Activated CD8-positive, alpha-beta memory T cell treated with anti-CD3 and anti-CD28 coated beads, Interleukin-2, amount 50 U/mL, for 1 hour (primary cell): ENCODE measurements around the gene WWOX.
"Not testable (repeated sequence)": the region's sequence is repeated elsewhere in the genome, so short reads cannot be mapped to it uniquely, and the experiment has no call there.

ENCODE experiments used
- DNase-seq: peaks from one replicate; pipeline ENCODE4 v3.0.0-alpha.2; 2020; ENCODE audit errors: extremely low read depth

The WWOX gene

DNA sequence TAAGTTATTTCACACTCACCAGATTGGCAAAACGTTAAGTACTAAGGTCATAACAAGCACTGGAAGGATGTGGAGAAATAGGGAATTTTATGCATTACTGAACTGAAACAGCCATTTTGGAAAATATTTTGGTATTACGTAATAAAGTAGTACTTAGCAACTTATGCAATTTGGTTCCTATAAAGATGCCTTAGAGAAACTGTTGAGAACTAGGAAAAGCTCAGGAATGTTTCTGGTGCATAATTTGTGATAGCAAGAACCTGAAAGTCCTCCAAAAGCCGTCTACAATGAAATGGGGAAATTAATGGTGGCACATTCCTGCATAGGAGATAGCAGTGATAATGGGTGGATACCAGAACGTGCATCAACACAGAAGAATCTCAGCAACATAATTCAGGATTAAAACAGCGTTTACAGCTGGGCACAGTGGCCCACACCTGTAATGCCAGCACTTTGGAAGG is 472.5 kb downstream of the WWOX start:
- DNase-seq = no peak

DNA sequence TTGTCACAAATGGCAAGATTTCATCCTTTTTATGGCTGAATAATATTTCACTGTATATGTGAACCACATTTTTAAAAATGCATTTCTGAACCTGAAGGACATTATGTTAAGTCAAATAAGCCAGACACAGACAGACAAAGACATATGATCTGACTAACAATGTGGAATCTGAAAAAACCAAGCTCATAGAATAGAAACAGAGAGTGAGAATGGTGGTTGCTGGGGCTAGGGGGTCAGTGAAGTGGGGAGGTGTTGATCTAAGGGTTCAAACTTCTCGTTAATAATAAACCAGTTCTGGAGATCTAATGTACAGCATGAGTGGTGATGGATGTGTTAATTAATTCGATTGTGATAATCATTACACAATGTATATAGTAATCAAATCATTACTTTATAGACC is 475.1 kb downstream of the WWOX start:
- no peak for DNase-seq

DNA sequence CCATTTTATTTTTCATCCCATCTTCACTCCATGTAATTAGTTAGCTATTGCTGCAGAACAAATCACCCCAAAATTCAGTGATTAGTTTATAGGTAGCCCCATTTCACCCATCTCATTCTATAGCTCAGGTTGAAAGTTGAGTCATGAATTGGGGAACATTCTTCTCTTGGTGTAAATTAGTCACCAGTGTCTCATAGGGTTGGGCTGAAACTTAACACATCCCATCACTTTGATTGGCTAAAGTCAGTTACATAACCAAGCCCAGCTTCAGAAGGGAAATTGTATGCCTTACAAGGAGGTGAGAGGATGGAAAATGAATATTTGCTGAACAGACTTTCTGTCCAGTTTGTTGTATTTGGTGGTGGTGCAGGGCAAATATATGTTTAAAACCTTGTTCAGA is 477.5 kb downstream of the WWOX start:
- no peak for DNase-seq

DNA sequence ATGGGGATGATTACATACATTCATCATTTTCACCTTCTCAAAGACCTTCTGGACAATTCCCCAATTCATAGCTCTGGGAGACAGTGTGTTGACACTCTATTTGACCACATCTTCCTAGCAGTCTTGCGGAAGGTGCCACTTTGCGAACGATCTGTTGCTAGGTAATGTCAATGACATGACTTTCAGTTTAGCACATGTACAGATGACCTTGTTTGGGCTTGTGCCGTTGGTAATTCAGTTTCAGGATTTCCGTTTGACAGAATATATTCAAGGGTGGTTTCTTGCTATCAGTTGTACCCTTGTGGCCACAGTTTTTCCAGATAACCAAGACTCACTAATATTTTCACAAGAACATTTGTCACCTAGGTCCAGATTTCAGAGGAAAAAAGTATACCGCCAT is 478.2 kb downstream of the WWOX start:
- DNase-seq = no peak

DNA sequence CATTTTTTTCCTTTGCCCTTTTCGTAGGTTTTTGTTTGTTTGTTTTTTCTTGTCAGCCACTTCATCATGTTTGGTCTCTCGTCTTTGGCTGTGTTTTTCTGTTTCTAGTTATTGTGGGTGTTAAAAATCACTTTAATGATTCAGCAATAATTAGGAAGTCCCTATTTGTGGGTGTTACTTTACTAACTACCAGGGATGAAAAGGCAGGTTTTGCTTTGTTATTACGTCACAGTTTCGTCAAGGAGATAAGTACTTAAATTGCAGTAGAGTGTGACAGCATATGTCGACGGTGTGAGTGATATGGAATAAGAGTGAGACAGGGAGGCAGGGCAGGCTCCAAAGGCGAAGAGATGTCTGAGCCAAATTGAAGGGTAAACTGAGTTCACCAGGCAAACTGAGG is 479.6 kb downstream of the WWOX start:
- no peak for DNase-seq

DNA sequence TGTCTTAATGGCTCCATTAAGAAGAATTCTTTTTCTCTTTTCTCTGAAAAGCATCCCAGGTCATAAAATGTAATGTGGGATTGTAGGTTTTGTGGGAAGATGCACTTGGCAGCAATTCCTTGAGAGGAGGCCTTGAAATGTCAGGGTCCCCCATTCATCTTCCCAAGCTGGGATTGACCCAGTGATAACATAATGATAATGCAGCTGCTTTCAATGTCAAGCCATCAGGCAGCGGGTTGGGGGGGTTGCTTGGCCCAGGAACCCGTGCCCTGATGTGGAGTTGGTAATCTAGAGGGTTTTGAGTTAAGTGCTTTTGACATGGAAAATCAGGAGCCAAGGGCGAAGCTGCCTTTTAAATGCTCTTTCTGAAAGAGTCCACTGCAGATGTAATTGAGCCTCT is 484.0 kb downstream of the WWOX start:
- DNase-seq = no peak

DNA sequence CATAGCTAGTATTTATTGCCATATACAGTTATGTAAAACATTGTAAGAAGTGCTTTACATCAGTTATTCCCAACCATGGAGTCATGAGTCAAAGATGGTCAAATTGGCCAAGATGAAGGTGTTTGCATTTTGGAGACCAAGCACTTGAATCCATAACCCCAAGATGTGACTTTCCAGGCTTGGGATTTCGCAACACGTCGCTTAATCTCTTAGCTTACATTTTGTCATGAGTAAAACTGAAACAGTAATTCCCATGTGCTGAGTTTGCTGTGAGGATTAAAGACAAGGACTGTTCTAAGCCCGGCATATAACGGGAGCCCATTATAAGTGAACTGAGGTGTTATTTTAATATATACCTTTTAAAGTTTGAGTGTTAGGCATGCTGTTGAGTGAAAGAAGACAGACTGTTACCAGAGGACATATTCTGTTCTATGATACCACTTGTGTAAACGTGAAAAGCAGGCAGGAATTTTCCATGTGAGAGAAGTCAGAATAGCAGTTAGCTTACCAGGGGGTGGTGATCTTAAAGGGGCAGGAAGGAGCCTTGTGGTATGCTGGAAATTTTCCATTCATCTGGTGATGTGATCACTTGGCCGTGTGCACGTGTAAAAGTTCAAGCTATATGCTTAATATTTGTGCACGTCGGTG is 484.9 kb downstream of the WWOX start:
- no peak for DNase-seq

DNA sequence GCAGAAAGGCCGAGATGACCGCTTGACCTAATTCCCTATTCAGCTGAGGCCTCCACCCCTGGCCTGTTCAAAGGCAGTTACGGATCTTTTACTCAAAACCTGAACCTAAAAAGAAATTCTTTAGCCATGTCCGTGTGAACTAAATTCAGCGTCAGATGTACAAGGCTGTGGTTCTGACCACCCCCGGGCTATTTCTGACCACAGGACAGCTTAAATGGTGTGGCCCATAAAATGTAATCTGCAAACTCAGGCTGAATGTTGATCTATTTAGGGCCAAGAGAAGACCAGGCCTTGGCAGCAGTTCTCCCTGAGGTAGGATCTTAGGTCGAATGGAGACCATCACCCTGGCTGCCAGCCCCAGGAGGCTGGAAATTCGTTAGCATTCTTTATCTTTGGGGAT is 485.5 kb downstream of the WWOX start:
- DNase-seq = no peak

DNA sequence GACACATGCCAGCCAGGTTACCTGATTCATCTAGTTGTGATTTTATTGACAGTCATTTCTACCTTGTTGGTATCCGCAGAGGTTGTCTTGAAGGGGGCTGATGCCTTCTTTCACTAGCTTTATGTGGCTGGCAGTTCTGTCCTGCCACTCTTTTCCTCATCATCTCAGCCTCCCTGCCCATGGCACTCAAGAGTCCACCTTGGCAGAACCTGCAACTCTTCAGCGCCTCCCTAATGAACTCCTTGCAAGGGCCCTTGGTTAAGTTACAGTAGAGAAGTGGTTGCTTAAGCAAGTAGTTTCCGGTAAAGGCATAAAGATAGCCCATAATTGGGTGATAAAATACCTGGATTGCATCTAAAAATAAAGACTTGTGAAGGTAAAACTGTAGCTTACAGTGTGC is 489.9 kb downstream of the WWOX start:
- no peak for DNase-seq

DNA sequence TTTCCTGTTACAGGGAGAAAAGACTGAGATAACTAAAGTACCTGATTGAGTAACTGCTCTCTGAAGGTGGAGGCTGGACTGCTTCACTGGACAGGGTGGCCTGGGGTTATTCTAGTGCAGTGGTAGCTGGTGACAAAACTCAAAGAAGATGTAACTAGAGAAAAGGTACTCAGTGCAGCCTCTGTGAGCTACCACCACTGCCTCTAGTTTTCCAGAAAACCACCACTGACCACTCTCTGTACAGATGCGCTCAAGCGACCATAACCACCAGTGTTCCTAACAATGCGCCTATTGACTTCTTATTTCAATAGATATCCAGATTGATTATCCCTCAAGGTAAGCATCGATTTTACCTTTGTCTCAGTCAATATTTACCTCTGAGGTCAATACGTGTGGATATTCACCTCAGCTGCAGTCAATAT is 492.2 kb downstream of the WWOX start:
- no peak for DNase-seq

DNA sequence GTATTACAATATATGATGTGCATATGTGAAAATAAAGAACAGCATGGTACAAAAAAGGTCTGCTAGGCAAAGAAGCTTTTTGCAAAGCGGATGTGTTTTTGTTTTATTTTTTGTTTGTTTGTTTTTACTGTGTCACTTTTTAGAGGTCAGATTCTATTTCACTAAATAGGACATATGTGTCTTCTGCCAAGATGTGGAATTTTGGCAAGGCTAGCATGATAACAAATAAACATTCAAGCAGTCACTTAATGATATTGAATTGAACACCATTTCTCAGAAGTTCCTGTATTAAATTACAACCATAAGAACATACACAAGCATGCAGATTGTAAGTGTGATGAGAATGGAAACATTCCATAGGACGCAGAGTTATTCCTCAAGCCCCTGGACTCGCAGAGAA is 492.7 kb downstream of the WWOX start:
- DNase-seq = no peak

DNA sequence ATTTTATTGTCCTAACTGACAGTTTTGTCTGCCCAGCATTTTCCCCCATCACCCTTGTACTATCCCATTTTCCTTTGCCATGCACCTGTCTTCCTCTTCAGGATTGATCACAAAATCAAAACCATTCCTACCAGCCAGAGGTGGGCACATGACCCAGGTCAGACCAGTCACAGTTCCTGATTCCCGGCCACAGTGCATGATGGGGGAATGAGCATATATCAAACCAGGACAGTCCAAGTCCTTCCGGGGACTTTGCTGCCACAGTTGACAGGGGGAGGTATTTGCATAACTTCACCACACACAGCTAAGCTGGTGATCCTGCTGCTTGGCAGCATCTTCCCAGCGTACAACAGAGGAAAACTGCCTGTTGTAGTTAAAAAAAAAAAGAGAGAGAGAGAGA is 493.9 kb downstream of the WWOX start:
- DNase-seq = no peak

DNA sequence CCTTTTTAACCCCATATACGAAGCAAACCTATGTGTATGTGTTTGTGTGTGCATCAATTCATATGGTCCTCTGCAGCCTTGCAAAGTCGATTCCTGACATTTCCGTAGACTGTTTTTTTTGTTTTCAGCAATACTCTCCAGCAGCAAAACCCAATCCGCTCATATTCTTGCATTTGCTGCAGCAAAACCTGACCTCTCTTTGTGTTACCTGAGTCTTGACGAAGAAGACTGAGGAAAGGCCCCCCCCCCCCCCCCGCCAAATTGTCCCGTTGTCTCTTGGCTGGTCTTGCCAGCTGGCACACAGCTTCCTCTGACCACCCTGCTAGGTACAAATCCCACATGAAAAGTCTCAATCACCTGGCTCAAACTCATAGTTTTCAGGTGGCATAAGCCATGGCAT is 494.7 kb downstream of the WWOX start:
- no peak for DNase-seq

DNA sequence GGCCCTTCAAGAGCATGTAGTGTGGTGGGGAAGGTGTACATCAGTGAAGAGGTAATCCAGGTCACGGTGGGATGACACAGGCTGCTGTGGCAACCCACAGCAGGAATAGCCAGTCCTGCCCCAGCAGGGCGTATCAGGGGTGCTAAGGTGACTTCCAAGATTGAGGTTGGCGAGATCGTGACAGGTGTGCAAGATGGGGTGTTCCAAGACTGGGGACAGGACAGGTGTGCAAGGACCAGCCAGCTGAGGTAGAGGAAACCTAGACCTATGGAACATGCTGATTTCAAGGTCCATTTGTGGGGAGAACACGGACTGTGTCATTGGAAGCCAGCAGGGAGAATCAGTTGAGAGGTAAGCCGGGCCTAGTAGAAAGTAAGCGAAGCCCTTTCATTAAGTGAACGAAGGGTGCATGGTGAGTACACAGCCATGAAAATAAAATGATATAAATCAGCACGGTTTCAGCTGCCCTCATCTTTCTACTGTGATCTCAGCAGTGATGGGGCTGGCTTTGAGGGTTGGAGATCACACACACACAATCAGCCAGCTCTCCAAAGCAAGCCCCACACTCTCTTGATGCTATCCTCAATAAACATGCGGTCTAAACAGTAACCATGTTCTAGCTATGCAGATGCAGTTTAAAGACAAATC is 497.0 kb downstream of the WWOX start:
- no peak for DNase-seq

DNA sequence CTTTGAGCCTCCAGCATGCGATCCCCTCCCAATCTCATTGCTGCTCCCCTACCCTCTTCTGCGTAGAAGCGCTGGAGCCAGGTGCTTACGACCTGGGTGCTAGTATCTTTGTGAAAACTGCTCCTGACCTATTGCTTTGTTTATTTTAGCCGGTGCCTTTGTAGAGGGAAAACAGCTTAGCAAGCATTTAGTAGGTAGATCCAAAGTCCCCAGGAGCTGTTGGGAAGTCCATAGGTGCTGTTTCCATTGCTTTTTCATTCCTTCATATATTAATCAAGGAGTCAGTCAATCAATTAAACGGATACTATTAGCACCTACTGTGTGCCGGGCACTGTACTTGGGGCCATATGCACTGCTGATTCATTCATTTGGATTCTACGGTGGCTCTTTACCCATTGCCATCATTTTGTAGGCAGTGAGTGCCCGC is 497.6 kb downstream of the WWOX start:
- DNase-seq = no peak

DNA sequence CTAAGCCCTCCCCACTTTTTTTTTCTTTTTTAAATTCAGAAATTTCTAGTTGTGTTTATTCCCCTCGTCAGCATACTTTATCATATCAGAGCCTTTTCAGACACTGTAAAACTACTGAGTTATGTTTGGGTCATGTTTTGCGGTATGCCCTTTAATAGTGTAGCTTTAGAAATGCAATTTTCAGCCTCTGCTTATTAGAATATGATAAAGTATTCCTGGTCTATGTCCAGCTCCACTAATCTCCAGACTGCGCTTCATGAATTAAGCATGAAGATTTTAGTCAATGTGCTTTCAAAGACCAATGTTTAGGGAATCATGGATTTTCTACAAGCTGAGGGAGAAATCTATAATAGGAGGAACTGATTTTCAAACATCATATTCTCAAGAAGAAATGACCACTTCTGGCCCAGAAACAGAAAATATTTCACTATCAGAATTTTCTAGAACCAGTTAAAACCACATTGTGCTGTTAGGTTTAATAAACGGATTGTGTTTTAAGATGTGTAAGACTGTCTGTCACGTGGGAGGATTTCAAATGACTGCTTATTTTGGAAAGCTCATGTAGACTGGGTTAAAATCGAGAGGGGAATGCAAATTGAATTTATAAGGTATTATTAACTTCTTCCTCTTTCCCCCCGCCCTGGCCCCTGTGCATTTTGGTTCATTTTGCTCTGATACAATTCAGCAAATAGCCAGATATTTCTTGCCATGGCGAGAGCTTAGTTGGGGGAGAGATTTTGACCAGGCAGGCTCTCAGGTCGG is 498.5 kb downstream of the WWOX start:
- DNase-seq = no peak

DNA sequence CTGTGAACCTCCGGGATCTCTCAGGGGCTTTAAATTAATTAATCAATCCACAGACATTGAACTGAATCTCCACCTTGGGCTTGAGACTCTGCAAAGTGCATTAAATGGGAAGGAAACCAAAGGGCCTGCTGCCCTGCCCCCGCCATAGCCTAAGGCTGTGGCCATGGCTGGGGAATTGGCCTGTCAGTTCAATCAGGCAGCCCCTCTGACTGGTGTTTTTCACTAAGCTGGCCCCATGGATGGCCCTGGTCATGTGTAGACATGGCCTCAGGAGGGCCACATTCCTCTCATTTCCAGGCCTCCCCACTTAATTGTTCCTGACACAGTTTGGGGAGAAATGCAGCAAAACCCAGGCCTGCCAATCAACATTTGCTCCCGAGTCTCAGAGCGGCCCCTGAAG is 499.8 kb downstream of the WWOX start:
- no peak for DNase-seq

DNA sequence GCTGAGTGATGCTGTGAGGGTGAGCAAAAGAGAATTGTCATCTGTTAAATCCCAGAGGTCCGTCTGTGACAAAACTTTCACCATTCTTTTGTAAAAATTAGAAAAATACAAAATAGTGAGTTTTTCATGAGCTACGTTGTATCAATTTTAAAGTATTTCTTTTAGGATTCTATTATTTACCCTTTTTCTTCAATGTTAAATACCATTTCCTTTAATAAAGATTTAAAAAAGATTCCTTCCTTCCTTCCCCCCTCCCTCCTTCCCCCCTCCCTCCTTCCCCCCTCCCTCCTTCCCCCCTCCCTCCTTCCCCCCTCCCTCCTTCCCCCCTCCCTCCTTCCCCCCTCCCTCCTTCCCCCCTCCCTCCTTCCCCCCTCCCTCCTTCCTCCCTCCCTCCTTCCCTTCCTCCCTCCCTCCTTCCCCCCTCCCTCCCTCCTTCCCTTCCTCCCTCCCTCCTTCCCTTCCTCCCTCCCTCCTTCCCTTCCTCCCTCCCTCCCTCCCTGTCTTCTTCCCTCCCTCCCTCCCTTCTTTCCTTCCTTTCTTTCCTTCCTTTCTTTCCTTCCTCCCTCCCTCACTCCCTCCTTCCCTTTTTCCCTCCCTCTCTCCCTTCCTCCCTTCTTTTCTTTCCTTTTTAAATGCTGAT is 505.1 kb downstream of the WWOX start:
- not testable (repeated sequence) for DNase-seq

DNA sequence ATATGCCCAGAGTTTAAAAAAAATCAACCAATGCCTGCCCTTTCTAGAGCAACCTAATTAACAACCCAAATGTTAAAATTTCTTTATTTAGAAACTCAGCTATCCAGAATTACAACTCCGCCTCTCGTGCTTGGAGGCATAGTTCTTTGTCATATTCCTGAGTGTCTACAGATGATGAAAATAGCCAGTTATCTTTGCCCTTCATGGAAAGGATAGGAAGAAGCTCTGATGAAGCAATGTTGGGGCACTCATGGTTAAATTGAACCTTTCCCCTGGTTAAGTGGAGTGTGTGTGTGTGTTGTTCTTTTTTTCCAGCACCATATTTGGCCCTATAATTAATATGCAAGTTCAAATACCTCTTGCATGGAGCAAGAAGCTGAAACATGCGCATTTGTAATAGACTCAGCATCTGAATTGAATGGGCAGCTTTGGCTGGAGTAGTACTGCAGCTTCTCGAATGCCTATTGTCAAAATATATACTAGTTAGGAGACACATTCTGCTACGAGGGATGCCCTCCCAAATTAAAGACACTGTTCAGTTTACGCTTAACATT is 506.2 kb downstream of the WWOX start:
- DNase-seq = no peak

DNA sequence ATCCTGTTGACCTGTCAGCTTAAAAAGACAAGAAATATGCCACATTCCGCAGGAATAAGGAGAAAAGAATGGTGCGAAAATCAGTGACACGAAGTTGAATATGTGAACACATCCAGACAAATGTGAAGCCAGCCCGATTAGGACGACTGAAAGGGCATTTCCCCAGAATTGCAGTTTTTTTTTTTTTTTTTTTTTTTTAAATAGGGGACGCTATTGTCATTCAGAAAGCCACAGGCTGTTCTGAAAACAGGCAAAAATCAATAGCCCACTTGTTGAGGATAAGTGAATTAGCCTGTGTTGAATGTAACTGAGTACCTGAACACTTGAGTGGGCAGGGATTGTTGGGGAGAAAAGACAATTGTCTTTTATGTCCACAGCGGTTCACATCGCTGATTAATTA is 507.1 kb downstream of the WWOX start:
- no peak for DNase-seq

DNA sequence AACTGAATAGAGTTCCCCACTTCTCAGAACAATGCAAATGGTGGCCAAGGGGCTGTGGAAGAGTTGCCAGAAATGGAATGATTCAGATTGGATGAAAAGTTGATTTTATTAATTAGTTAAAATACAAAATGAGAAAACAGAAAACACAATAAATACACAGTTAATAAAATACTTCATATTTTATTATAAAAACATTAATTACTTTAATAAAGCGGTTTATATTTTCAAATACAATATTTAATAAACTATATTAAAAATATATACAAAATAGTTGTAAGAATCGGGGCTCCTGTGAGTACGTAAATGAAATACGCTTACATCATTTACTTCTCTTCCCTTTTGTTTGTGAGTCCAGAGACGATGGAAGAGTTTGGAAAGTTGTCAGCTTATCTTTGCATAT is 507.6 kb downstream of the WWOX start:
- no peak for DNase-seq

DNA sequence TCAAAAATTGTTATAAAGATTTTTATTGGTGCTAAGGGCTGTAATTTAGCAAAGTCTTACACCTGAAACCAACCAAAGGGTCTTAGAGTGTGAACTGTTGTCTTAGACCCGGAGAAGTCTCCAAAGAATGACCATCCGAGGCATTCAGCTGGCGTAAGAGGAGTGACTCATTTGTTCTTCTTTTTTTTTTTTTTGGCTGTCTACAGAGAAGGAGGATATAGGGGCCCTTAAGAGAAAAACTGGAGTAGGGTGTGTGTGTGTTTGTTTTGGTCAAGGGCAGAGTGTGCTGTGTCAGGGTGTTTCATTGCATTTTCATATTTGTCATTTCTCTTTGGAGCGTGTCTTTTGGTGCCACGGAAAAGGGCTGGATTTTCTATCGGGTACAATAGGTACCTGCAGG is 508.0 kb downstream of the WWOX start:
- DNase-seq = no peak
